Measurements from ENCODE around the gene NEGR1.
A peak's percentile ranks its signal among the peaks of the same experiment; 100 is the strongest.

NEGR1 gene

DNA sequence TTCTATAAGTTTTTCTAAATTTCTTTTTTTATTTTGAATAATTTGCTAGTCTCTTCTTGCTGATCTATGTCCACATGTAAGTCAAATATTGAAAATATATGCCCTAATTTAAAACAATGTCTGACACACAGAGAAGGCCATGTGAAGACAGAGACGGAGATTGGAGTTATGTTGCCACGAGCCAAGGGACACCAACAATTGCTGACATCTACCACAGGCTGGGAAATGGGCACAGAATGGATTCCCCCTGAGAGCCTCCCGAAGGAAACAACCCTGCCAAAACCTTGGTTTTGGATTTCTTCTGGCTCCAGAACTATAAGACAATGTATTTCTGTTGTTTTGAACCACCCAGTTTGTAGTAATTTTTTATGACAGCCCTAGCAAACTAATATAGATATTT is 716.5 kb downstream of the NEGR1 start:
- TF ChIP-seq, protein P1, sequence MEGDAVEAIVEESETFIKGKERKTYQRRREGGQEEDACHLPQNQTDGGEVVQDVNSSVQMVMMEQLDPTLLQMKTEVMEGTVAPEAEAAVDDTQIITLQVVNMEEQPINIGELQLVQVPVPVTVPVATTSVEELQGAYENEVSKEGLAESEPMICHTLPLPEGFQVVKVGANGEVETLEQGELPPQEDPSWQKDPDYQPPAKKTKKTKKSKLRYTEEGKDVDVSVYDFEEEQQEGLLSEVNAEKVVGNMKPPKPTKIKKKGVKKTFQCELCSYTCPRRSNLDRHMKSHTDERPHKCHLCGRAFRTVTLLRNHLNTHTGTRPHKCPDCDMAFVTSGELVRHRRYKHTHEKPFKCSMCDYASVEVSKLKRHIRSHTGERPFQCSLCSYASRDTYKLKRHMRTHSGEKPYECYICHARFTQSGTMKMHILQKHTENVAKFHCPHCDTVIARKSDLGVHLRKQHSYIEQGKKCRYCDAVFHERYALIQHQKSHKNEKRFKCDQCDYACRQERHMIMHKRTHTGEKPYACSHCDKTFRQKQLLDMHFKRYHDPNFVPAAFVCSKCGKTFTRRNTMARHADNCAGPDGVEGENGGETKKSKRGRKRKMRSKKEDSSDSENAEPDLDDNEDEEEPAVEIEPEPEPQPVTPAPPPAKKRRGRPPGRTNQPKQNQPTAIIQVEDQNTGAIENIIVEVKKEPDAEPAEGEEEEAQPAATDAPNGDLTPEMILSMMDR (IDR thresholded peaks at IDR 0.05; ENCODE audit: insufficient read depth, low read depth, low read length, missing control alignments), result no peak
- no peak overlapping the region for H3K4me3 ChIP-seq (ENCODE audit: low read length)
- DNase-seq (ENCODE audit: low read depth), result no peak

DNA sequence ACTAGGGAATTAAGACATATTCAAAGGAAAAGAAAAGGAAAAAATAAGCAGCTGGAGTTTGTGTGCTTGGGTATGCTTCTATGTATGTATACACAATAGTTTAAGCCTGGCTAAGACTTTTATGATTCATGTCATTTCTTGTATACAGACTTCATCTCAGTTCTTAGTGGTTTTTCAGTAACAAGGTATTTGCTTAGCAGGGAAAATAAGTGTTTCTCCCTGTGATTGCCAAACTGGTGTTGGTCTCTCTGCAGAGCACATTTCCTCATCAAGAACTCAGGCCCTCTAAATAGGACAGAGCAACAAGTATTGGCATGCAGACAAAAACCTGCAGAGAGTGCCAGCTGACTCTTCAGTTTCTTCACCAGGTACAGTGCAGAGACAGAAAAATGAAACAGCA is 717.1 kb downstream of the NEGR1 start:
- DNase-seq (ENCODE audit: low read depth), result peak; percentile 88
- H3K4me3 ChIP-seq (ENCODE audit: low read length), result no peak overlapping the region
- TF ChIP-seq, protein P1 (IDR thresholded peaks at IDR 0.05; ENCODE audit: insufficient read depth, low read depth, low read length, missing control alignments), result no peak

DNA sequence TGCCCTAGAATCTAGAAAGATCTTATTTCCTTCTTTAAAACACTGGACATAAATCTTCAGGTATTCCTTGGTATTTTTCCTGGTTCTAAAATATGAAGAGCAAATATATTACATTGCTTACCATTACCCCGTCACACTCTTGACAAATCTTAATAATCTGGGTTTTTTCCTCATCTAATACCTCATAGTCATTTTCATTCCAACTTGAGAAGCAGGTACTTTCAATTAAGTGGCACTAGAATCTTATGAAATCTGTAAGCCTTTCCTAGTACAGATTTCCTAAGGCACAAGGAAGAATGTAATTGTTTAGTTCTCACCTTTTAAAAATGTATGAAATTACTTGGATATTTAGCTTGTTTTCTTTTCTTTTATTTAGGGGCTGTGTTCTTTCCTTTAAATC is 720.0 kb downstream of the NEGR1 start:
- H3K4me3 ChIP-seq (ENCODE audit: low read length), result no peak overlapping the region
- TF ChIP-seq, protein P1 (IDR thresholded peaks at IDR 0.05; ENCODE audit: insufficient read depth, low read depth, low read length, missing control alignments), result no peak
- no peak for DNase-seq (ENCODE audit: low read depth)

DNA sequence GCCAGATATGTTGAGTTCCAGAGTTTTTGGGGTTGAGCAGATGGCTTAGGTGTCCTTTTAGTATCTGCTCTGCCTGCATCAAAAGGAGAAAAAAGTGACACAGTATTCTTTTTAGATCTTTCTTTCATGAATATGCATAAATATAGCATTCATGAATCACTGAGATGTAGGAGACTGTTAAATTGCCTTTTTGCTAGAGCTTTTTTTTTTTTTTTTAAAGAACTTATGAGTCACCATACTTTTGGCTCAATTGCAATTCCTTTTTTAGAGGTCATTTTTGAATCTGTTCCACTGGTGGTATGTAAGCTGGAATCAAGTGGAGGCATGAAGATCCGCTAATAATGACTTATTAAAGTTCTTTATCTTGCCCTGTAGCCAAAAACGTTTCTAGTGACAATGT is 720.6 kb downstream of the NEGR1 start:
- no peak overlapping the region for H3K4me3 ChIP-seq (ENCODE audit: low read length)
- peak; percentile 47 for DNase-seq (ENCODE audit: low read depth)

DNA sequence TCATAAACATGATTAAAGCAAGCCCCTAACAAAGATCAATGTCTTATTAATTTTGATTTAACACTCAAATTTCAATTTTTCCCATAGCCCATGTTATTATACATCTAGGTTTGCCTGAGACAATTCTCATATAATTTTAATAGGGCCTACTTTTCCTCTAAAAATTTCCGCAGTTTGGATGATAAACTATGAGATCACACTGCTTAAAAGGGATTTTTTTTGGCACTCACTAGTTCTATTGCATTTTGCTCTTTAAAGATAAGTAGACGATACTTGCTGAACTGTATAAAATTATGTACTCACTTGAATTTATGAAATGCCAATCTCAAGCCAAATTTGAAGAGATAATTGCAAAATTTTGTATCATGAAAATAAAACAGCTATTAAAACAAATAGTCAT is 721.1 kb downstream of the NEGR1 start:
- H3K4me3 ChIP-seq (ENCODE audit: low read length), result no peak overlapping the region
- TF ChIP-seq, protein P1 (IDR thresholded peaks at IDR 0.05; ENCODE audit: insufficient read depth, low read depth, low read length, missing control alignments), result no peak
- no peak for DNase-seq (ENCODE audit: low read depth)

More for the DNA sequence above, 720.6 kb downstream of the NEGR1 start:
- TF ChIP-seq, protein P1 (IDR thresholded peaks at IDR 0.05; ENCODE audit: insufficient read depth, low read depth, low read length, missing control alignments), result no peak

DNA sequence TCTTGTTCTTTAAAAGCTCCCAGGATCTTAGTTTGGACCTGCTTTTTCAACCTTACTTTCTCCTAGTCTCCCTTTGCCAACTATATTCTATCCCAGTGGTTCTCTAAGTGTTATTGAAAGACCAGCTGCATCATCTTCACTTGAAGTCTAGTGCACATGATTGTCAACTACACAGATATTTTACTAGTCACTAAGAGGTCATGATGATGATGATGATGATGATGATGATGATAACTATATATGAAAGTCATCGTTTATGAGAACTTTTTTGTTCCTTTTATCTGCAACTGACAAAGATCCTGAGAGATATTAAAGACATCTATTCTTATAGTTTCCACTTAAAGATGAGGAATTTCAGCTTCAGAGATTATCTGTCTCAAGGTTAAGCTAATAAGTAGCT is 722.5 kb downstream of the NEGR1 start:
- DNase-seq (ENCODE audit: low read depth), result no peak
- no peak overlapping the region for H3K4me3 ChIP-seq (ENCODE audit: low read length)
- TF ChIP-seq, protein P1 (IDR thresholded peaks at IDR 0.05; ENCODE audit: insufficient read depth, low read depth, low read length, missing control alignments), result no peak

DNA sequence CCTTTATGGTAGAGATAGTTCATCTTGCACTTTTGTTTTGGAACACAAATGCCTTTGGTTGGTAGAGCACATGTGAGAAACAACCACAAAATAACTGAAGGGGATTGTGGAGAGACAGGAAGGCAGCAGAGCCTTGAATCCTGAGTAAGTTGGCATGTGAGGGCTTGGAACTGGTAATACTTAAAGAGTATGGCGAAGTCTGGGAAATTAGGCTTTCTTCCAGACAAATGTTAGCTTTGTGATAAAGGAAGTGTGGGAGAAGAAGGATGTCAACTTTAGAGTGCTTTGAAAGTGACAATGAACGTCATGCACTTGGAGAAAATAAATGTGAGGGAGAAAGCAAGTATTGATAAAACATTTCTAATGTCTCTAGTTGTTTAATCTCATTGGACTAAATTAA is 725.2 kb downstream of the NEGR1 start:
- DNase-seq (ENCODE audit: low read depth), result no peak
- TF ChIP-seq, protein P1 (IDR thresholded peaks at IDR 0.05; ENCODE audit: insufficient read depth, low read depth, low read length, missing control alignments), result no peak
- H3K4me3 ChIP-seq (ENCODE audit: low read length), result no peak overlapping the region
